ENCODE data around the gene MSRB2.
A peak's percentile ranks its signal among the peaks of the same experiment; 100 is the strongest.

MSRB2 gene

DNA sequence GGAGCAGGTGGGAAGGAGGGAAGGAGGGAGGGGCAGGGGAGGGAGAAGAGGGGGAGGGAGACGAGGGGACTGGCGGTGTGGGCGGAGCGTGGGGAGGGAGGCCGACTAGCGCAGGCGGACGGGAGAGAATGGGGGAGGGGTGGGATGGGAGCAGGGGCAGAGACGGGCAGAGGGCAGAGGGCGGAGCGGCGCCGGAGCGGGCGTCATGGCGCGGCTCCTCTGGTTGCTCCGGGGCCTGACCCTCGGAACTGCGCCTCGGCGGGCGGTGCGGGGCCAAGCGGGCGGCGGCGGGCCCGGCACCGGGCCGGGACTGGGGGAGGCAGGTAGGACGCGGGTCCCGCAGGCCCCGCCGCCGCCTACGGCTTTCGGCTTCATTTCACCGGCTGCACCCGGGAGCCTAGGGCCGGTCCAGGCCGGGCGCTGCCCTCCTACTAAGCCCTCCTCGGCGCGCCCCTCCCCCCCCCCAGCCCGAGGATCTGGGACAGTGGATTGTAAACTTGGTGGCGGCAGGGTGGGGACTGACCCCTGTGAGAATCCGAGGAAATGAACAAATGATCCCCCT, at the start of gene MSRB2:
Gene MSRB2, plus strand, starts transcription at position 176 of the 562 bp plus-strand sequence. Its CDS starts 30 bp downstream, at position 206.
- TF ChIP-seq, protein P1, sequence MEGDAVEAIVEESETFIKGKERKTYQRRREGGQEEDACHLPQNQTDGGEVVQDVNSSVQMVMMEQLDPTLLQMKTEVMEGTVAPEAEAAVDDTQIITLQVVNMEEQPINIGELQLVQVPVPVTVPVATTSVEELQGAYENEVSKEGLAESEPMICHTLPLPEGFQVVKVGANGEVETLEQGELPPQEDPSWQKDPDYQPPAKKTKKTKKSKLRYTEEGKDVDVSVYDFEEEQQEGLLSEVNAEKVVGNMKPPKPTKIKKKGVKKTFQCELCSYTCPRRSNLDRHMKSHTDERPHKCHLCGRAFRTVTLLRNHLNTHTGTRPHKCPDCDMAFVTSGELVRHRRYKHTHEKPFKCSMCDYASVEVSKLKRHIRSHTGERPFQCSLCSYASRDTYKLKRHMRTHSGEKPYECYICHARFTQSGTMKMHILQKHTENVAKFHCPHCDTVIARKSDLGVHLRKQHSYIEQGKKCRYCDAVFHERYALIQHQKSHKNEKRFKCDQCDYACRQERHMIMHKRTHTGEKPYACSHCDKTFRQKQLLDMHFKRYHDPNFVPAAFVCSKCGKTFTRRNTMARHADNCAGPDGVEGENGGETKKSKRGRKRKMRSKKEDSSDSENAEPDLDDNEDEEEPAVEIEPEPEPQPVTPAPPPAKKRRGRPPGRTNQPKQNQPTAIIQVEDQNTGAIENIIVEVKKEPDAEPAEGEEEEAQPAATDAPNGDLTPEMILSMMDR (conservative IDR thresholded peaks at IDR 0.05): no peak
- H3K27ac ChIP-seq: peak within 1 kb of the TSS; percentile 91

DNA sequence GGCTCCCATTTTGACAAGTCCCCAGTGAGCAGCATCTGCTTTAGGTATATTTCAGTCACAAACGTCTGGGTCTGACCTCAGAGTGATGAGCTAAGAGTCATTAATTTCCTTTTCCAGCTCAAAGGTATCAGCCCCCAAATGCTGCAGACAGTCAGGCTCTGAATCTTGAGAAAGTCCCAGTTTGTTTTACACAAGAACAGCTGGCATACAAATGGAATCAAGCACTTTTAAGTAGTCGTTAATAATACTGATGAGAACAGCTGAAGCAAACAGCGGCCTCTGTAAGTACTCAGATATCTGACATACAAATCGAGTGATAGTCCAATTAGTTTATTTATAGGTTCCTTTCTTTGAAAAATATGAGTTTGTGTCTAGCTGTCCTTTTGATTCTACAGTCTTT, 49.4 kb upstream of the MSRB2 start:
- H3K27ac ChIP-seq: no peak overlapping the region
- TF ChIP-seq, protein P1 (conservative IDR thresholded peaks at IDR 0.05): no peak

DNA sequence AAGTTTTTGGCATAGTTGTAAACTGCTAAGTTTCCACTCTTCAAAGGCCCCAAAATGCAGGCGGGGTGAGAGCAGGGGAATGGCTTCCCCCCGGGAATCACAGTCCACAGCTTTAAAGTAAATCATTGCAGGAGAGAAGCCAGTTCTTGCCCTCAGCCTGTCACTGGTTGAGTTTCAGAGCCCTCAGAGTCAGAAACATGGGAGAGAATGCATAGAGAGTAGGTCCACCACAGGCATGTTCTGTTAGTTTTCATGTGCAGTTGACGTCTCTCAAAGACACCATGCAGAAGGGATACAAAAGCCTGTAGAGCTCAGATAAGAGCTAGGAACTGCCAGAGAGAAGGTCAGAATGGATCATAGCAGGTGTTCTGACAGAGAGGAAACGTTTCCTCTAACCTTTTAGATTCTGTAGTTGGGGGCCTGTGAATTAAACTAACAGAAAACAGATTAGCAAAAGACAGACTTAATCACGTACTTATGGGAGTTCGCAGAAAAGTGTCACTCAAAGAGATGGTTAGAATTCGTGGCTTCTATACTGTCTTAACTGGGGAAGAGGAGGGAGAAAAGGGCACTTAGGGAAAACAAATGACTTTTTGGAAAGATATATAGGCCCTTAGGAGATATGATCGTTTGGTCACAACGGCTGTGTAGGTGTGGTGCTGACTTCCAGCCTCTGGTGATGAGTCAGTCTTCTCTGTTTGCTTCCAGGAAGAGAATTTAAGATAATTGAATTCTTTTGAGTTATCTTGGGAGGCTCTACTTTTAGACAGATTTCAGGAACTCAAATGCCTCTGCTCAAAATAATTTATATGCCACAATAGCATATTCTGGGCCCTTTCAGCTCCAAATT, 48.0 kb upstream of the MSRB2 start:
- TF ChIP-seq, protein P1 (conservative IDR thresholded peaks at IDR 0.05): no peak

DNA sequence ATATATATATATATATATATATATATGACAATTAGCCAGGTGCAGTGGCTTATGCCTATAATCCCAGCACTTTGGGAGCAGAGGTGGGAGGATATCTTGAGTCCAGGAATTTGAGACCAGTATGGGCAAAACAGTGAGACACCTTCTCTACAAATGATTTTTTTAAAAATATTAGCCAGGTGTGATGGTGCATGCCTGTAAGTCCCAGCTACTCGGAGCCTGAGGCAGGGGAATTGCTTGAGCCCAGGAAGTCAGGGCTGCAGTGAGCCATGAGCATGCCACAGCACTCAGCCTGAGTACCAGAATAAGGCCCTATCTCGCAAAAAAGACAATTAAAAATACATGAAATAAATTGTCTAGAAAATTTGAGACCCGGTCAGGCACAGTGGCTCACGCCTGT, 47.2 kb upstream of the MSRB2 start:
- TF ChIP-seq, protein P1 (conservative IDR thresholded peaks at IDR 0.05): no peak
- no peak overlapping the region for H3K27ac ChIP-seq

More for the DNA sequence above, 48.0 kb upstream of the MSRB2 start:
- no peak overlapping the region for H3K27ac ChIP-seq

DNA sequence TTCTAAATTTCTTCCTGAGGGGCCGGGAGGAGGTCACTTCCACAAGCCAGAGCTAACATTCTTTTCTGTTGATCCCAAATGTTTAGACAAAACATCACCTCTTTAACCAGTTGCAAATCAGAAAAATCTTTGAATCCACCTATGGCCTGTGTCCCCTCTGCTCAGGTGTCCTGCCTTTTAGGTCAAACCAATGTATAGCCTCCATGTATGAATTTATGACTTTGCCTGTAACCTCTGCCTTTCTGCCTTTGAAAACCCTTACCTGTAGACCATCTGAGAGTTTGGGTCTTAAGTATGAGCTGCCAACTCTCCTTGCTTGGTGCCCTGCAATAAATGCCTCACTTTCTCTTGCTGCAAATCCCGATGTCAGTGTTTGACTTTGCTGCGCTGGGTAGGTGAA, 44.1 kb upstream of the MSRB2 start:
- TF ChIP-seq, protein P1 (conservative IDR thresholded peaks at IDR 0.05): no peak

DNA sequence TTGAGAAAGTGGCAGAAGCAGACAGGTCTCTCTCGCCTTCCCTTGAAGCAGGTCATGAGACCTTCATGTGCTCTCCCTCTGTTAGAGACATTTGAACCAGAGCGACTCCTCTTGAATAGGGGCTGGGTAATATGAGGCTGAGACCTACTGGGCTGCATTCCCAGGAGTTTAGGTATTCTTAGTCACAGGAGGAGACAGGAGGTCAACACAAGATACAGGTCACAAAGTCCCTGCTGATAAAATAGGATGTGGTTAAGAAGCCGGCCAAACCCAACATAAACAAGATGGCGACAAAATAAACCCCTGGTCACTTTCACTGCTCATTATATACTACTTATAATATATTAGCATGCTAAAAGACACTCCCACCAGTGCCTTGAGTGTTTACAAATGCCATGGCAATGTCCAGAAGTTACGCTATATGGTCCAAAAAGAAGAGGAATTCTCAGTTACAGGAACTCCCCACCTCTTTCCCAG, 43.5 kb upstream of the MSRB2 start:
- H3K27ac ChIP-seq: no peak overlapping the region
- TF ChIP-seq, protein P1 (conservative IDR thresholded peaks at IDR 0.05): no peak

More for the DNA sequence above, 44.1 kb upstream of the MSRB2 start:
- no peak overlapping the region for H3K27ac ChIP-seq

DNA sequence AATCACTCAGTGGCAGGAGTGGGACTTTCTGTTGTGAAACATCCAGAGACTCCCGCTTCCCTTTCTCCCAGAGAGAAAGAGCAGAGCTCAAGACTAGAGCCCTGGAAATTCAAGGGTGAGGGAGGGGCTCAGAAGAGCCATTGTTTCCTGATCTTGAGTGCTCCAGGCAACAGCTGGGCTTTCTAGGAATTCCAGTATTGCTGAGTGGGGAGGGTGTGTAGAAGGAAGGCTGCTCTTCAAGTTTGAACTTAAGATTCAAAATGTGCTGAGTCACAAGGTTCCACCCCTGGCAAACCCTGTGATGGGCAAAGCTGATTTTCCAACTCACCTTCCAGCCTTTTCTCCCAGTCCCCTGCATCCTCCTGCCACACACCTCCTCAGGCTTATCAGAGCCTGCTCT, 42.3 kb upstream of the MSRB2 start:
- TF ChIP-seq, protein P1 (conservative IDR thresholded peaks at IDR 0.05): no peak
- H3K27ac ChIP-seq: no peak overlapping the region
